GM21619 (cell line): Measurements from ENCODE around the gene UBAC2.
A peak's percentile ranks its signal among the peaks of the same experiment; 100 is the strongest.
"Not testable (repeated sequence)": the region's sequence is repeated elsewhere in the genome, so short reads cannot be mapped to it uniquely, and the experiment has no call there.

Experiments used
- ATAC-seq: cut with Tn5 transposase; IDR thresholded peaks from one replicate; pipeline ENCODE4 v1.9.1; 2021; ENCODE audit not compliant: unreplicated experiment

UBAC2 gene

DNA sequence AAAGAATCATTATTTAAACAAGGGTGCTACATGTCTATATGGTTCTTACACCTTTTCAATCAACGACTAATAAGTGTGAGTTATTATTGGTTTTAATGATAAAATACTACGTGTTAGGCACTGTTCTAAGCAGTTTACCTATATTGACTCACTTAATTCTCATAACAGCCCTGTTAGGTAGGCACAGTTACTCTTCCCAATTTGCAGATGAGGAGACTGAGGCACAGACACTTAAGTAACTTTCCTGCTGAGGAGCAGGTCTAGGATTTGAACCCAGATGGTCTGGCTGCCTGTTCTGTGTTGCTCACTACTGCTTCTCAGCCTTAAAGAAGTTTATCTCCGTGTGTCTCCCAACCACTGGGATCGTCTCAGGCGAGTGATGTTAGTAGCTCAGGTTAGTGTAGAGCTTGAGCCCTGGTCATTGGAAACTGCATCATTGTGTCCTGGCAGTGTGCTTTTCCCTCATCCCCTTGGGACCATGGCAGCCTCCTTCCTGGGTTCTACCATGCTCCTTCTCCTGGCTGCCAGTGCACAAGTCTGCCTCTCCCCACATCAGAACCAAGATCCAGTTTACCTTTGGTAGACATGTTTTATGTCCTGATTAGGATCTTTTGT is 10.9 kb downstream of the UBAC2 start:
- ATAC-seq: no peak

DNA sequence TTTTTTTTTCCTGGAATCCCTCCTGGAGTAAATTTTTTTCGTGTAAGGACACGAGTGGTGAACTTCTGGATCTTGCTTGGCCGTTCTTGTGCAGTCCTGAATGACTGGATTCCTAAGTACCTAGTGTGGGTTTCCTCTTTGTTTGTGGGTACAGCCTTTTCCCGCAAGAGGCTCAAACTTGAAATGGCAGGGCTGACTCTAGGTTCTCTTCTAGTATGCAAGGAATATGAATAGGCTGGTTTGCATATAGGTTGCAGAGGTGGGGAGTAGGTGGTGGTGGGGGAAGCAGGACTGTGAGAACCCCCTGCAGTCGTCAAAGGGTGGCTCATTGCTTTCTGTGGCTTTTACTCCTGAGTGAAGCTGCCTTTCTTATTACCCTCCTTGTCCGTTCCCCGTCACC is 13.6 kb downstream of the UBAC2 start:
- peak; percentile 79 for ATAC-seq

DNA sequence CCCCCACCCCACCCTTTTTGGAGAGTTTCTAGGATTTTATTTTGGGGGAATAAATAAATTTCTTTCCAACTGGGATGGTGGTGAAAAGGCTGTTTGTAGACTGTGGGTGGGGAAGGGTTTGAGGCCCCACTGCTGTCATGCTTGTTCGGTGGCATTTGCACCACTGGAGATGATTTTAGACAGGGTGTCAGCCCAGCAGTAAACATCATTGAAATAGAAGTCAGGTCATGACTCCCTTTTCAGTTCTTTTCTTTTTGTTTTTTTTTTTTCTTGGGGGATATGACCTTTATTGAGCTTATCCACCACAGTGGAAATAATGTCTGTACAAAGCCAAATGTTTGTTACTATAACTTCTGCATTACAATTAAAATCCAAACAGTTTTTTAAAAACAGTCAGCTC is 14.1 kb downstream of the UBAC2 start:
- ATAC-seq: no peak

DNA sequence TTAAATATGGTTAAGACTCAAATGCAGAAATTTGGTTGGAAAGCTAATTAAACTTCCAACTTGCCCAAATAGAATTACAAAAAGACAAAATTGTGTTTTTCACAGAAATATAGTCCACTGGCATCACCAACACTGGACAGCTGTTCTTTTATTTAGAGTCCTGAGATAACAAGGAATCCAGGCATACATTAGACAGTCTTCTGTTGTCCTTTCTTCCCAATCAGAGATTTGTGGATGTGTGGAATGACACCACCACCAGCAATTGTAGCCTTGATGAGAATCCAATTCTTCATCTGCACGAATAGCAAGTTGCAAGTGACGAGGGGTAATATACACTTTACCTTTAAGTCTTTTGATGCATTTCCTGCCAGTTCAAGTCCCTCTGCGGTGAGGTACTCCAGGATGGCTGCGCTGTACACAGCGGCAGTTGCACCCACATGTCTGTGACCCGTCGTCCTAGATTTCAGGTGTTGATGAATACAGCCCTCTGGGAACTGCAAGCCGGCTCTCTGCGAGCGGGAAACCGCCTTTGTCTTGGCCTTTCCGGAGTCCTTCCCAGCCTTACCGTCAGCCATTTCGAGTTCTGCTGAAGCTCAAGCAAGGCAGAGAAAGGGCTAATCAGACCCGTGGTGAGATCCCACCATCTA is 14.7 kb downstream of the UBAC2 start:
- ATAC-seq: no peak

DNA sequence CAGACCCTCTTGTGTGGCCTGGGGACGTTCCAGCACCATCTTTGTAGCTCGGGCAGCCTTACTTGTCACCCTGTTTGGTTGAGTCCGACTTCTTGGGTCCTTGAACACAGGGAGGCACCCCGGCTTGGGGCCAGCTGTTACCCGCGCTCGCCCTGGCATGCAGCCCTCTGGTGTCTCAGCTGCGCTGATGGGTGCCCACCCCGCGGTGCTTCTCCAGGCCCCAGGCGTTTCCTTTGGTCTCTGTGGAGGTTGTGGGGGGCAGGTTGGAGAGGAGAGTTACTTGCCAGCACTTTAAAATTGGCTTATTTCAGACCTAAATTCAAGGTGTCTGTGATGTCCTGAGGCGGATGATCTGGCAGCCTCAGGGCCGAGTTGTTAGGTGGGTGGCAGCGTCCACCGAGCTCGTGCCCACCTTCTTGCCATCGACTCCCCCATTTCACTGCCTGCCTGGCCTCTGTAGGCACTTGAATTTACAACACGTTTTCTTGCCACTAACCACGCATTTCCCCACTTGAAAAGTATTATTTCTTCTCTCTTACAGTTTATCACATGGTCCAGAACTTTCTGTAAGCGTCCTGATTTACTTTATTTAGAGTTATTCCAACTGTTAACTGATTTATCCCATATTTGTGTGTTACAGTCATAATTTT is 16.9 kb downstream of the UBAC2 start:
- ATAC-seq: no peak

DNA sequence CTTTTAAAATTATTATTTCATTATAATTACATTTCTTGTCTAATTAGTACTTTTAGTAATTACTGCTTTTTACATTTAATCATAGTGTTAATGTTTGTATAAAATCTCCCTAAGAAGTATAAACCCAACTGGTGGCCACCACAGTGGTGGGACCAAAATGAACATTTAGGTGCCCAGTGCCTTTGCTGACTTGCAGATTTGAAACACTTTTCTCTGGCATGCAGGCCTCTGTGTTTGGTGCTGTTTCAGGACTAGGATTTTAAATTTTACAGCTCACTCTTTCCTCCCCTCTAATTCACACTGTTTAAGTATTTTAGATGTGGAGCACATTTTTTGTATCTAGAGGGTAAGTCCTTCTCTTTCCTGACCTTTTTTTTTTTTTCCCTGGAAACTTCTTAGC is 17.5 kb downstream of the UBAC2 start:
- ATAC-seq: no peak

DNA sequence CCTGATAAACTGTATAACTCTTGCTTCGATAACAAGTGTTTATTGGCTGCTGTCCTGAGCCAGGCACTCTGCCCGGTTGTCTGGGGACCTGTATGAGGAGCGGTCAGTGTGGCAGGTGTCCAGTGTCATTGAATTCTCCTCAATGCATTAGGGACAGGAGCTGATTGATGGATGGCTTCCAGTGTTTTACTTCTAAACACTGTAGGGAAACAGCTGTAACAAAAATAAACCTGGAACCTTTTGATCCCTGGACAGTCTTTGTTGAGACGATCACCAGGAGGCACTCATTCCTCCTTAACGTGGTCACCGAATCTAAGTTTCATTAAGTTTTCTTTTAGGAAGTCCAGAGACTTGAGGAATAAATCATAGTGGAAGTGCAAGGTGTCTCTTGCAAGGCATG is 17.9 kb downstream of the UBAC2 start:
- no peak for ATAC-seq

DNA sequence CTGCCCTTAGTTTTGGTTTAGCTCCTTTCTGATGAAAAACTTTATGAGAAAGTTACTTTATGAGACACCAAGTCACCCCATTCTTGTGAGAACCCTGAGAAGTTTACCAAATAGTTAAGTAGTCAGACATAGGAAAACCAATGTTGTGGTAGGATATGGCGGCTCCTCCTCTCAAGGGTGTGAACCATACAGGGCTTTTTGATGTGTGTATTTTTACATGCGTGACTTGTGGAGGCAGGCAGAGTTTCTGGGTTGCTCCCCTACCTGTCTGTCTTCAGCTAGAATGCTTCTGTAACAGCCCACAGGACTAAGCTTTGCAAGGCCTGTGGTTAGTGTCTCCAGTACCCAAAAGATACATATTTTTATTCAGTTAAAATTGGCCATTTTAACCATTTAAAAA is 18.3 kb downstream of the UBAC2 start:
- peak; percentile 47 for ATAC-seq

DNA sequence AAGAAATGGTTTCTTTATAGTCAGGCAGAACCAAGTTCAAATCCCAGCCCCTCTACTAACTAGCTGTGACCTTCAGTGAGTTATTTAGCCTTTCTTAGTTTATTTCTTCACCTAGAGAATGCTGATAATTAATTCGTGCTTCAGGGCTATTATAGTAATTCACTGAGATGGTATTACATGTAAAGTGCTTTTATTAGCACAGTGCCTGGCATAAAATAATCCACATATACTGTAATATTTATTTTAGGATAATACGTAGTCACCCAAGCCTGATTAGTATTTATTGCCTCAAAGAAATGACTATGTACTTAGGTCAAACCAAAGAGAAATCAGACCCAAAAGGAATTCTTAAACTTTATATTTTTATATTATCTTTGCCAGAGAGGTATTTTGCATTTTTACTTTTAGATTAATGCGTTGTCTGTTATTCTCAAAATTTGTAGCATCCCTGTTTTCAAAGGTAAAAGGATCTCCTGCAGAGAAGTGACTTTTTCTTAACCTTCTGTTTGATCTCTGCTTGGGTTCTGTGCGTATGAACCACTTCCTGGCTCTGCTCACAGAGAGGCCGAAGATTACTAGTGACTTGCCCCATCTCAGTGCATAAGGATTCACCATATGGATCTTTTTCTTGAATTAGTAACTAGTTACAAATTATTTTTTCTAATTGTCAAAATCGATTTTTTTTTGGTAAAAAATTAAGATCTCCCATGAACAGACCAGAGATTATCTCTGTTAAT is 19.7 kb downstream of the UBAC2 start:
- no peak for ATAC-seq

DNA sequence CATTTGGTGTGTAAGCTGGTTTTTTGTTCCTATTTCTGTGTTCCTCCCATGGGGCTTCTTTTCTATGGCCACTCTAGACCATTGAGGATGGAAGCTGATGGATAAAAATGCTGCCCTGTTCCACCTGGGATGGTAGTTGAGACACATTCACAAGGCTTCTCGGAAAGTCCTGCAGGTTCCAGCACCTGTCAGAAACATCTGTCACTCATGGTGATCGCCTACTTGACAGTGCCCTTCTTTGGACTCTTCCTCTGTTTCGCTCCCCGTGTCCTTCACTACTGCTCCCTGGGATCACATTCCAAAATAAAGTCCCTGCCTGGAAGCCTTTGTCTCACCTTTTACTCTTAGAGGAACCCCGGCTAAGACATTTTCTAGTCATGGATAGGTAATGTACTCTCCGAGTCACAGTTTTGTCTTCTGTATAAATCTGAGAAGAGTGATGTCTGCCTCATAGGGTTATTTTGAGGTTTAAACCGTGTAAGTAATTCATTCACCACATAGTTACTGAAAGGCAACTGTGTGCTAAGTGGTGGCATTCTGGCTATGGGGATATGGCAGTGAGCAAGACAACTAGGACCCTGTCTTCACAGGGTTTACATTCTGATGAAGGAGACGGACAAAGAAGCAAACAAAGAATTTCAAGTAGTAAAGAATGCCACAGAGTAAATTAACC is 21.0 kb downstream of the UBAC2 start:
- ATAC-seq: no peak

DNA sequence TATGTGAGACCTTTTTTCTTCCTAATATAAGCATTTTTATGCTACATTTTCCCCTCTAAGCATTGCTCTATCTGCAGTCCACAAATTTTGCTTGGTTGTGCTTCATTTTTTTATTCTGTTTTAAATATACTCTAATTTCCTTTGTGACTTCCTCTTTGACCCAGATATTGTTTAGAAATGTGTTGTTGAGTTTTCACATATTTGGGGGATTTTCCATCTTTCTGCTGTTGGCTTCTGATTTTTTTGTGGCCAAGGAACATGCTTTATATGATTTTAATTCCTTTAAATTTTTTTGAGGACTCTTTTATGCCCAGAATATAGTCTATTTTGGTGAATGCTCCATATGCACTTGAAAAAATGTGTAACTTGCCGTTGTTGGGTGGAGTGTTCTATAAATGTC is 22.9 kb downstream of the UBAC2 start:
- ATAC-seq: no peak

DNA sequence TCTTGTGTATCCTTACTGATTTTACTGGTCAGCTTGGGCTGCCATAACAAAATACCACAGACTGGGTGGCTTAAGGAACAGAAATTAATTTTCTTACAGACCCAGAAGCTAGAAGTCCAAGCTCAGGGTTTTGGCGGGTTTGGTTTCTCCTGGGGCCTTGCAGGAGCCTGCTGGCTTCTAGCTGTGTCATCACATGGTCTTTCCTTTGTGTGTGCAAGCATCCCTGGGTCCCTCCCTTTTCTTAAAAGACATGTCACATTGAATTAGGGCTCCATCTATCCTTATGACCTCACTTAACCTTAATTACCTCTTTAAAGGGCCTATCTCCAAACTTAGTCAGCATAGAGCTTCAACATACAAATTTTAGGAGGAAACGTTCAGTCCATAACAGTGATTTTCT is 23.4 kb downstream of the UBAC2 start:
- ATAC-seq: no peak

DNA sequence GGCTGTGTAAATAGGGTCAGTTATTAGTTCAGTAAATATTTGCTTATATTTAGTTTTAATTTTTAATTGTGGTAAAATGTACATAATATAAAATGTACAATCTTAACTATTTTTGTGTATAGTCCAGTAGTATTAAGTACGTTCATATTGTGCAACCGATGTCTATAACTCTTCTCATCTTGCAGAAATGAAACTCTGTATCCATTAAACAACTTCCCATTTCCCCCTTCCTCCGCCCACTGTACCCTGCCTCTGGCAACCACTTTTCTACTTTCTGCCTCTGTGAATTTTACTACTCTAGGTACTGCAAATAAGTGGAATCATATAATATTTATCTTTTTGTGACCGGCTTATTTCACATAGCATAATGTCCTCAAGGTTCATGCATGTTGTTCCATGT is 24.4 kb downstream of the UBAC2 start:
- no peak for ATAC-seq

DNA sequence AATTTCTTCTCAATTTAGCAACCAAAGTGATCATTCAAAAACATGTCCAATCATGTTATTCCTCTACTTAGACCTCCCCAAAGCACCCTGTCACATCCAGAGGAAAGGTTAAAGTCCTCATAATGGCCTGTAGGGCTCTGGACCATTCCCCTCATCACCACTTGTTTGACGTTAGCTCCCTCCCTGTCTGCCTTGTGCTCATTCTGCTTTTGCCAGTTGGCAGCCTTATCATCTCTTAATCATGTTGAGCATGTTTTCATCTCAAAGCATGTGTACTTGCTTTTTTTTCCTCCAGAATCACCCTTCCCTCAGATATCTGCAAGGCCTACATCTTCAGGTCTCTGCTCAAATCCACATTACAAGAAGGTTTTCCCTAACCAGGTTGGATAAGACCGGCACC is 25.9 kb downstream of the UBAC2 start:
- ATAC-seq: no peak

DNA sequence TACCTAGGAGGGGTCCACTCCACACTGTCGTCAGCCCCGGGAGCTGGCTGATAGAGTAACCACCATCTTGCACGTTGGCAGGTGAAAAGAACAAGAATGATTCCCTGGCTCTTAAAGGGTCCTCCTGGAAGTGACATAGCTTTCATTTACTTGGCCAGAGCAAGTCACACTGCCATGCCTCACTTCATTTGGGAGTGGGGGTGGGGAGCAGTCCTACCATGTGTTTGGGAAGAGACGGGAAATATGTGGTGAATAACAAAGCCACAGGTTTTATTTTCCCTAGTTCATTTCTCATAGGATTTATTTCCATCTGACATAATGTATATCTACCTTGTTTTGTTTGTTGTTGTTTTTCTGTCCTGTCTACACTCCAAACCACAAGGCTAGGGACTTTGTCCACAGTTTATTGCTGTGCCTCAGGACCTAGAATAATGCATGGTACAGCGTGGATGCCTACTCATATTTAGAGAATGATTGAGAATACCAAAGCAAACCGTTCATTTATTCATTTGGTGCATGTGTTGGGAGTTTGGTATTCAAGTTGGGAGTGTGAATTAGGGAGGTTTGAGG is 26.8 kb downstream of the UBAC2 start:
- no peak for ATAC-seq

DNA sequence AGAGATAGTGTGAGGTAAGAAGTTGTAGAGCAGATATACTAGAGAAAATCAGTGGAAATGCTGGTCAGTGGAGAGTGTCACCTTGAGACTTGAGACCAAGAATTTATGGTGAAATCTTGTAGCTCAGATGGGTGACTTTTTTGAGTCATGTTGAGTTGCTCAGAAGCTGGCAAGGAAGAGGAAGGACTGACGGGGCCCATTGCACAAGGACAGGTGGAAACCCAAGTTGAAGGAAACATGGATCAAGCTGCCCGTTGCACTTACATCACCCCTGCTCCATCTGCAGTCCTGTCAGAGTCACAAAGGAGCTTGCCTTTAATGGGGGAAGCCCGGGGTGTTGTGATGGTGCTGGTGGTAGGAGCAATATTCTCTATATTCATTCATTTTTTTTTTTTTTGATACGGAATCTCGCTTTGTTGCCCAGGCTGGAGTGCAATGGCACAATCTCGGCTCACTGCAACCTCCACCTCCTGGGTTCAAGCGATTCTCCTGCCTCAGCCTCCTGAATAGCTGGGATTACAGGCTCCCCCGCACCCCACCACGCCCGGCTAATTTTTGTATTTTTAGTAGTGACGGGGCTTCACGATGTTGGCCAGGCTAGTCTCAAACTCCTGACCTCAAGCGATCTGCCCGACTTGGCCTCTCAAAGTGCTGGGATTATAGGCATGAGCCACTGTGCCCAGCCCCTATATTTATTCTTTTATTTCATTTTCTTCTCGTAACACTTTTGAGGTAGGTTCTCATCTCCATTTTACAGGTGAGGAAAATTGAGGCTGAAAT is 27.4 kb downstream of the UBAC2 start:
- no peak for ATAC-seq

DNA sequence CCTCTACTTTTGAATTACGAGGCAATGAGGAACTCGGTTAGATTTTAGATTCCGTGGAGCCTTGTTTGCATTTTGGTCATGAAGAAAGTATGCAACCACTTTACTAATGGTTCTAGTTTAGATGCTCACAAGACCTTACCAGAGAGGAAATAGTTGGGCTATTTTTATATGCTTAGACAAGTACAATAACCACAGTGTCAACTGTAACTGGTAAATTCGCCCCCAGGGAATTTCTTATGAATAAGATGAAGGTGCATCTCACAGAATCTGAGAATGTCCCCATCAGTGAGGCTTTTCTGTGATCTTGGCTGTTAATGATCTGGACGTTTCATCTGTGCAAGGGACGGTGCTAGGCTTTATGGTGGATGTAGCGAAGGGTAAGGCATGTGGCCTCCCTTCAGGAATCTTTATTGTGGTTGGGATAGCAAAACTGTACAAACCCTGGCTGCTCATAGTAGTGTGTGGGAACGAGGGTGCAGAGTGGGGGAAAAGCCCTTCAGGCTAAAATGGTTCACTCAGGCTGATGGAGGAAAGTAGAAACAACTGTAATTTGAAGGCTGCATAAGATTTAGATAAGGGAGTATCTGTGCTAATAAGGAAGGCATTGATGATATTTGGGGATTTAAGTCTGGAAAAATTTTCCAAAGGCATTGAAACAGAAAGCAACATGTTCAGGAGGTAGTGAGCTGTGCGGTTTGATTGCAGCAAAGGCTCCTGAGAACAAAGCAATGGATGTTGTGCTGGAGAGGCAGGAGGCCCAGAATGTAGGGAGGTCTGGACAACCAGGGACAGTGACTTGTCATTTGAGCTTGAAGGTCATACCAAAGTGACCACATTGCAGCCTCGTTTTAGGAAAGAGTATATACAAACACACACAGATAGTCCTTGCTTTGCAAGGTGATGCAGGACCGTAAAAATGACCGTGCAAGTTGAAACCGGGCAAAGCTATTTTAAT is 28.4 kb downstream of the UBAC2 start:
- peak; percentile 96 for ATAC-seq

DNA sequence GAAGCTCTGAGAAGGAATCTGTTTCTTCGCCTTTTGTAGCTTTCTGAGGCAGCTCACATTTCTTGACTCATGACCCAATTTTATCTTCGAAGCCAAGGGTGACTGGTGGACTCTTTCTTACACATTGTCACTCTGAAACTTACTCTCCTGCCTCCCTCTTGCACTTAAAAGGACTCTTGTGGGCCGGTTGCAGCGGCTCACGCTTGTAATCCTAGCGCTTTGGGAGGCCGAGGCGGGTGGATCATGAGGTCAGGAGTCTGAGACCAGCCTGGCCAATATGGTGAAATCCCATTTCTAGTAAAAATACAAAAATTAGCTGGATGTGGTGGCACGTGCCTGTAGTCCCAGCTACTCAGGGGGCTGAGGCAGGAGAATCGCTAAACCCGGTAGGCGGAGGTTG is 29.9 kb downstream of the UBAC2 start:
- not testable (repeated sequence) for ATAC-seq

DNA sequence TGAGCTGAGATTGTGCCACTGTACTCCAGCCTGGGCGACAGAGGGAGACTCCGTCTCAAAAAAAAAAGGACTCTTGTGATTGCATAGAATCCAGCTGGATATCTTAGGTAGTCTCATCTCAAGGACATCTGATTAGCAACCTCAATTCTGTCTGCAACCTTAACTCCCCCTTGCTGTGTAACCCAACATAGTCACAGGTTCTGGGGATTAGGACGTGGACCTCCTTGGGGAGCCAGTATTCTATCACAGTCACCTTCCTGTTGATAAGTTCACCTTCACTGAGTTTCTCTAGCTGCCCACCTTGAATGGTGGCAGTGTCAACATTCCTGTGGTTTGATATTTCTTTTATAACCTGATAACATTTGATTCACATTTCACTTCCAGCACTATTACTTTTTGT is 30.3 kb downstream of the UBAC2 start:
- ATAC-seq: no peak
